Measurements from ENCODE around the gene BAG3.
"Not testable (repeated sequence)": the region's sequence is repeated elsewhere in the genome, so short reads cannot be mapped to it uniquely, and the experiment has no call there.

Gene BAG3

GRCh38 chr10:119693262-119693957 is 42.2 kb downstream of the BAG3 start:
- no peak for DNase-seq (ENCODE audit: low read depth)

- DNase-seq (ENCODE audit: low read depth), result no peak
Observed at GRCh38 chr10:119694608-119695007, 43.4 kb downstream of the BAG3 start.

- DNase-seq (ENCODE audit: low read depth), result no peak
Observed at GRCh38 chr10:119700321-119700954, 49.3 kb downstream of the BAG3 start.

GRCh38 chr10:119701861-119702260 is 50.7 kb downstream of the BAG3 start:
- no peak for DNase-seq (ENCODE audit: low read depth)

- no peak for DNase-seq (ENCODE audit: low read depth)
Observed at GRCh38 chr10:119702583-119702982, 51.4 kb downstream of the BAG3 start.

- no peak for DNase-seq (ENCODE audit: low read depth)
Observed at GRCh38 chr10:119703903-119704508, 52.8 kb downstream of the BAG3 start.

GRCh38 chr10:119705434-119705831 is 54.3 kb downstream of the BAG3 start:
- no peak for DNase-seq (ENCODE audit: low read depth)

- no peak for DNase-seq (ENCODE audit: low read depth)
Observed at GRCh38 chr10:119706521-119707278, 55.5 kb downstream of the BAG3 start.

GRCh38 chr10:119707331-119707730 is 56.2 kb downstream of the BAG3 start:
- not testable (repeated sequence) for DNase-seq (ENCODE audit: low read depth)

- DNase-seq (ENCODE audit: low read depth), result not testable (repeated sequence)
Observed at GRCh38 chr10:119710935-119711334, 59.8 kb downstream of the BAG3 start.

- DNase-seq (ENCODE audit: low read depth), result no peak
Observed at GRCh38 chr10:119713744-119714483, 62.7 kb downstream of the BAG3 start.

GRCh38 chr10:119714484-119714816 is 63.3 kb downstream of the BAG3 start:
- DNase-seq (ENCODE audit: low read depth), result no peak

- no peak for DNase-seq (ENCODE audit: low read depth)
Observed at GRCh38 chr10:119715628-119716505, 64.7 kb downstream of the BAG3 start.

GRCh38 chr10:119723161-119723560 is 72.0 kb downstream of the BAG3 start:
- no peak for DNase-seq (ENCODE audit: low read depth)

- DNase-seq (ENCODE audit: low read depth), result no peak
Observed at GRCh38 chr10:119723624-119724023, 72.4 kb downstream of the BAG3 start.

- no peak for DNase-seq (ENCODE audit: low read depth)
Observed at GRCh38 chr10:119724593-119725516, 73.7 kb downstream of the BAG3 start.

GRCh38 chr10:119725517-119725827 is 74.3 kb downstream of the BAG3 start:
- no peak for DNase-seq (ENCODE audit: low read depth)

- peak; percentile 98 for DNase-seq (ENCODE audit: low read depth)
Observed at GRCh38 chr10:119725828-119726675, 74.9 kb downstream of the BAG3 start, which contains the start of gene INPP5F. Gene INPP5F (plus strand): TSS chr10:119726050. CDS start chr10:119726263, 213 bp downstream.

- DNase-seq (ENCODE audit: low read depth), result no peak
Observed at GRCh38 chr10:119726676-119727261, 75.6 kb downstream of the BAG3 start.

Data from T follicular helper cell (primary cell).